Measurements from ENCODE around the gene GTPBP6.
"Not testable (repeated sequence)": the region's sequence is repeated elsewhere in the genome, so short reads cannot be mapped to it uniquely, and the experiment has no call there.

The GTPBP6 gene

DNA sequence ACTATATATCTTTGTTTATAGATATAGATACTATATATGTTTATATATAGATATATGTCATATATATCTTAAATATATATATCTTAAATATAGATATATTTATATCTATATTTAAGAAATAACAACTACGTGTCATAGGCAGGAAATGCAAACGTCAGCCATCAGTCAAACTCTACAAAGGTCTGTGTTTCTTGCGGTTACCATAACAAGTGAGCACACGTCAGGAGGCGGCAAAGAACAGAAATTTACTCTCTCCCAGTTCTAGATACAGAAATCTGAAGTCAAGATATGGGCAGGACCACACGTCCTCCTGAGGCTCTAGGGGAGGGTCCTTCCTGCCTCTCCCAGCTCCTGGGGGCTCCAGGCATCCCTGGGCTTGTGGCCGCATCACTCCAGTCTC lies 30.9 kb downstream of the GTPBP6 start:
- no peak for DNase-seq

DNA sequence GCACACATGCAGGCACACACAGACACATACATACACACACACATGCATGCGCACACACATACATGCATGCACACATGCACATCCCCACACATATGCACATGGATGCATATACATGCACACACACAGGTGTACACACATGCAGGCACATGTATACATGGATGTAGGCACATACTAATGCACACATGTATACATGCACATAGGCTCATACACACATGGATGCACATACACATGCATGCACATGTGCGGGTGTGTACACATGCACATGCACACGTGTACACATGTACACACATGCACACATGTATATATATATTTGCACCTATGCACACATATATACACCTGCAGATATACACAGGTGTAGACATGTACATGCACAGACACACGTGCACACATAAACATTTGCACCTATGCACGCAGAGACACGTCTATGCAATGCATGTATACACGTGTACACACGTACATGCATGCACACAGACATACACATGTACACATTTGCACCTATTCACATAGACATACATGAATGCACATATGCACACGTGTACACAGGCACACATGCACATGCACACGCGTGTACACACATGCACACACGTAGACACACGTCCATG lies 33.4 kb downstream of the GTPBP6 start:
- no peak for DNase-seq

DNA sequence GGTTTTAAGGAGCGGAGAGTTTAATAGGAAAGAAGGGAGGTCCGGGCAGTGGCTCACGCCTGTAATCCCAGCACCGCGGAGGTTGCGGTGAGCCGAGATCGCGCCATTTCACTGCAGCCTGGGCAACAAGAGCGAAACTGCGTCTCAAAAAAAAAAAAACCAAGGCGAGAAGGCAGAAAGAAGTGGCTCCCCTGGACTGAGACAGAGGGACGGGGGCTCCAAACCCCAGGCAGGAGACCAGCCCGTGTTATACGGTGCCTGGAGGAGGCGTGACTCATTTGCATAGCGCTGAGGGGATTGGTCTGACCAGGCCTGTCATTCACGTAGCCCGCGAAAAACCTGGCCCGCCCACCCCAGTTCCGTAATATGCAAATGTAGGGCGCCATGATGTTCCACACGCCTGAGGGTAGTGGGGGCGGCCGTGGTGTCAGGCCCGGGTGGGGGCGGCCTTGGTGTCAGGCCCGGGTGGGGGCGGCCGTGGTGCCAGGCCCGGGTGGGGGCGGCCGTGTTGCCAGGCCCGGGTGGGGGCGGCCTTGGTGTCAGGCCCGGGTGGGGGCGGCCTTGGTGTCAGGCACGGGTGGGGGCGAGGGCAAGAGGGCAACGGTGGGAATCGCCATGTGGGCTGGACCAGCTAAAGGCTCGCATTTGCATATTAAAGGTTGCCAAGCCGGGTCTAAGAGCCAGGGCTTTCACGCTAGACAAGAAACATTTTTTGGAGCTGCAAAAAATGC lies 35.3 kb downstream of the GTPBP6 start:
- DNase-seq, result peak; percentile 82

DNA sequence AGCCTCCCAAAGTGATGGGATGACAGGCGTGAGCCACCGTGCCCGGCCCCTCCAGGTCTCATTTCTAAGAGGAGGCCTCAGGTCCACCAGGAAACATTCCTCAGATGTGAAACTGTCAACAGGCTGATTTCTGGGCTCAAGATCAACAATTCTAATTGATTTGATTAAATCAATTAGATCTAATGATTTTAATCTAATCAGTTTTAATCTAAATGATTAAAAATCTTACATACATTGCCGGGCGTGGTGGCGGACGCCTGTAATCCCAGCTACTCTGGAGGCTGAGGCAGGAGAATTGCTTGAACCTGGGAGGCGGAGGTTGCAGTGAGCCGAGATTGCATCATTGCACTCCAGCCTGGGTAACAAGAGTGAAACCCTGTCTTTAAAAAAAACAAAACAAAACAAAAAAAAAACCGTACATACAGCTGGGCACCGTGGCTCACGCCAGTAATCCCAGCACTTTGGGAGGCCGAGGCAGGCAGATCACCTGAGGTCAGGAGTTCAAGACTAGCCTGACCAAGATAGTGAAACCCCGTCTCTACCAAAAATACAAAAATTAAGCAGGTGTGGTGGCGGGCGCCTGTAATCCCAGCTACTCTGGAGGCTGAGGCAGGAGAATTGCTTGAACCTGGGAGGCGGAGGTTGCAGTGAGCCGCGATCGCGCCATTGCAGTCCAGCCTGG lies 36.5 kb downstream of the GTPBP6 start:
- DNase-seq, result not testable (repeated sequence)

DNA sequence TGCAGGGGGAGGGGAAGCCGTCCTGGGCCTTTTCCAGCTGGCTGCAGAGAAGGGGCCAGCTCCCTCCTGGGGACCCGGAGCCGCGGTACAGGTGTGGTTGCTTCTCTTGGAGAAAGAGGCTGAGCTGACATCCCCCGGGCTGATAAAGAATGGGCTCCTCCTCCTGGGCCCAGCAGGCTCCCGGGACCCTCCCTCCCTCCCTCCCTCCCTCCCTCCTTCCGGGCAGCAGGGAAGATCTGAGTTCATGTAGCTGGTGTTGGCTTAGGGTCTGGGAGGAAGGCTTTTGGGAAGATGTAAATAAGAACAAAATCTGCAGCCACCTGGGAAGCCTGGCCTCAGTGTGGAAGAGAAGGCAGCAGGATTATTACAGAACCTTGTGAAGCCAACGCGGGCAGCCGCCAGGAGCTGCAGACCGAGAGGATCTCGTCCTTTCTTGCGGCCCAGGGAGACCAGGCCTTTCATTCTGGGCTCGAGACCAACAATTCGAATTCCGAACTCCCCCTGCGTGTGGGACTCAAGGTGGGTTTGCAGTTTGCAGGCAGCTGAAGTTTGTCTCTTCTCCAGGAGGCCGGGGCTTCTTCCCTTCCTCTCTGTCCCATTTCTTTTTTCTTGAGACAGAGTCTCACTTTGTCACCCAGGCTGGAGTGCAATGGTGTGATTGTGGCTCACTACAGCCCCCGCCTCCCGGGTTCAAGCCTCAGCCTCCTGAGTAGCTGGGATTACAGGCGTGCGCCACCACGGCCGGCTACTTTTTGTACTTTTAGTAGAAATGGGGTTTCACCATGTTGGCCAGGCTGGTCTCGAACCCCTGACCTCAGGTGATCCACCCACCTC lies 37.2 kb downstream of the GTPBP6 start, which contains the start of gene PLCXD1:
Gene PLCXD1 (plus strand): TSS at position 216 of the 834 bp plus-strand sequence. CDS start 2,807 bp downstream, outside the sequence.
- DNase-seq, result no peak

DNA sequence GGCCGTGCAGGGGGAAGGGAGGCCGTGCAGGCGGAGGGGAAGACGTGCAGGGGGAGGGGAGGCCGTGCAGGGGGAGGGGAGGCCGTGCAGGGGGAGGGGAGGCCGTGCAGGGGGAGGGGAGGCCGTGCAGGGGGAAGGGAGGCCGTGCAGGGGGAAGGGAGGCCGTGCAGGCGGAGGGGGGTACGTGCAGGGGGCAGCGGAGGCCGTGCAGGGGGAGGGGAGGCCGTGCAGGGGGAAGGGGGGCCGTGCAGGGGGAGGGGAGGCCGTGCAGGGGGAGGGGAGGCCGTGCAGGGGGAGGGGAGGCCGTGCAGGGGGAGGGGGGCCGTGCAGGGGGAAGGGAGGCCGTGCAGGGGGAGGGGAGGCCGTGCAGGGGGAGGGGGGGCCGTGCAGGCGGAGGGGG lies 37.9 kb downstream of the GTPBP6 start:
- not testable (repeated sequence) for DNase-seq

DNA sequence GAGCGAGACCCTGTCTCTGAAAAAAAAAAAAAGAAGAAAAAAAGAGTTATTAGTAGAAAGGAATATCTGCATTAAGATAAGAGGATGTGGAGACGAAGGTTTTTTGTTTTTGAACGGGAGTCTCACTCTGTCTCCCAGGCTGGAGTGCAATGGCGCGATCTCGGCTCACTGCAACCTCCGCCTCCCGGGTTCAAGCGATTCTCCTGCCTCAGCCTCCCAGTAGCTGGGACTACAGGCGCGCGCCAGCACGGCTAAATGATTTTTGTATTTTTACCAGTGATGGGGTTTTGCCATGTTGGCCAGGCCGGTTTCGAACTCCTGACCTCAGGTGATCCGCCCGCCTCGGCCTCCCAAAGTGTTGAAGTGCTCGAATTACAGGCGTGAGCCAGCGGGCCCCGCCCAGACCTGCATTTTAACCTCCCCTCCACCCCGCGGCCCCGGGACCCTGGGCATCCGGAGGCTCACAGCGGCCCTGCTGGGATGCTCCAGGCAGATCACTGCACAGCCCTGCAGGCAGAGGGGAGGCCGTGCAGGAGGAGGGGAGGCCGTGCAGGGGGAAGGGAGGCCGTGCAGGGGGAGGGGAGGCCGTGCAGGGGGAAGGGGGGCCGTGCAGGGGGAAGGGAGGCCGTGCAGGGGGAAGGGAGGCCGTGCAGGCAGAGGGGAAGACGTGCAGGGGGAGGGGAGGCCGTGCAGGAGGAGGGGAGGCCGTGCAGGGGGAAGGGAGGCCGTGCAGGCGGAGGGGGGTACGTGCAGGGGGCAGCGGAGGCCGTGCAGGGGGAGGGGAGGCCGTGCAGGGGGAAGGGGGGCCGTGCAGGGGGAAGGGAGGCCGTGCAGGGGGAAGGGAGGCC lies 38.6 kb downstream of the GTPBP6 start:
- not testable (repeated sequence) for DNase-seq

DNA sequence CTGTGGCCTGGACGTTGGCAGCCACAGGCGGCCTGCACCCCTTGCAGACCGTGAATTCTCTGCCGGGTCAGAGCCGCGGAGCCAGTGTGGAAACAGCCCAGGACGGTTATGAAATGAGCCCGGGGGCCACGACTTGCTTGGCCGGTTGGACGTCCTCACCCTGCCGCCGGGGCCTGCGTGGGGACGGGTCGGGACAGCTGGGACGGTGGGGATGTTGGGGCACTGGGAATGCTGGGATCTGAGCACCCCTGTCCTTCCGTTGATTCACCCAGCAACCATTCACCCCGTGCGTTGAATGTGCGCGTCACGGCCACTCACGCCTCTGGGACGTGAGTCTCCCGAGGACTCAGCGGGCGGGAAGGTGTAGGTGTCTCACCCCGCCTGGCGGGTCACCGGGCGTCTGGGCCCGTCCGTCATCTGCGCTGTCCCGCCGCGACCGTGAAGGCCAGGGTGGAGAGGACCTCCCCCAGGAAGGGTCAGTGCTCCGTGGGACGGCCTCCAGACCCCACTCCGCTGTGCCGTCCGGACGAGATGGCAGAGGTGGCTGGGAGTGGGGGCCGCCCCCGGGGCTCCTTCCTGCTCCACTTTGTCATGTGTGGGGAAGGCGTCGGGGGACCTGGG lies 41.9 kb downstream of the GTPBP6 start:
- peak; percentile 50 for DNase-seq

DNA sequence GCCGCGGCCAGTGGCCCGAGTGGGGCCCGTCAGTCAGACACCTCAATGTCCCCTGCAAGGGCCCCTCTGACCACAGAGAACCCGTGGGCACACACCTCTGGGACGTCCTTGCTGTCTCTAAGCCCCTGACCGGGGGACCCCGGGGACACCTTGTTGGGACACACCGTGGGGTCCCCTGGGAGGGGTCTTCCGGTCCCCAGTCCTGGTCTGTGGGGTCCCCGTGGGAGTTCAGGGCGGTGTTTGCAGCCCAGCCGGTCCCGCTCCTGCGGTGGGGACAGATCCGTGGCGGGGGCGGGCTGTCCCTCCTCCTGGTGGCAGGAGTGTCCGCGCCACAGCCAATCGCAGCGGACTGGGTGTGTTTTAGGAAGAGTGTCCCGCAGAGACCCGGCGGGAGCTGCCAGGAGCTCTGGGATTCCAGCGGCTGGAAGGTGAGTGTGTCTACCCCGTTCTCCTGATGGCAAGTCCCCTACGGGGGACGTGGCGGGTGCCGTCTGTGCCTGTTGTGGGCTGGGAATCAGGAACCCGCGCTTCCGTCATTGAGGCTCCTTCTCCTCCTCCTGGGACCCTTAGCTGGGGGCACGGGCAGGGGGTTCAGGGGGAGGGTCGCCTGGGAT lies 42.5 kb downstream of the GTPBP6 start:
- DNase-seq, result peak; percentile 35

DNA sequence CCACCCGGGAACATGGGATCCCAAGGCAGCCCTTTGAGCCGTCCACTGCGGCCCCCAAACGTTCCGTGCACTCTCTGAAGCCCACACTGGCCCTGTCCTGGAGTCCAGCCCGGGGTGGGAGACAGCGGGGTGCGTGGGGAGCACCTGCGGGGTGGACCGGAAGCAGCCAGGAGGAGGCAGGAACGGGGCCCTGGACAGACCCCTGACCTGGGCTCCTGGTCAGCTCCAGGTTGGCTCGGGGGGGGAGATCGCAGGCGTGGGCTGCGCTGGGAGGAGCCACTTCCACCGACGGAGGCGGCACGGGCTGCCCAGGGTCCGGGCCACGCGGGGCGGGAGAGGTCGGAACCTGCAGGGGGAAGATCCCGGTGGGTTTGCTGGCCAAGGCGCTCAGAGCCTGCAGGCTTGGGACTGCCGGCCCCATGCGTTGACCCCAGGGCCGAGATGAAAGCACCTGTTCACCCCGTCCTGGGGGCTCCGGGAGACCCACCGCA lies 43.1 kb downstream of the GTPBP6 start:
- DNase-seq, result no peak

DNA sequence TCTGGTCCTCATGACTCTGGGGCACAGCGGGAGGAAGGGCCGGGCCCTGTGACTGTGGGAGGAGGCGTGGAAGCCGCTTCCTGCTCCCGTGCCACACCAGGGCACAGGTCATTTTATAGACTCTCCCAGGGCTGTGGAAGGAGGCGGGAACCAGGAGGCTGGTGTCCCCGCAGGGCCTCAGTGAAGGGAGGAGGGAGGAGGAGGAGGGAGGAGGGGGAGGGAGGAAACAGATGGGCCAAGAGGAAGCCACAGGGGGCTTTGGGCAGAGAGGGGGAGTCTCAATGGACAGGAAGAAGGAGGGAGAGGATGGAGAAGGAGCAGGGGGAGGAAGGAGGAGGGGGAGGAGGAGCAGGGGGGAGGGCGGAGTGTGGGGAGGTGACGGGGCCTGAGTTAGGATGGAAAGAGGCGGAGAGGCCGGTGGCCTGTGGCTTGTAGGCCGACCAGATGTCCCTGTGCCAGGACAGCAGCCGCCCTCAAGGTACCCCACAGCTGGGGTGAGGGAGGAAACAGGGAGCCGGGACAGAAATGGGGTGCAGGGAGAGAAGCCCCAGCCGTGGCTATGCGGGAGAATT lies 43.6 kb downstream of the GTPBP6 start:
- DNase-seq, result no peak

DNA sequence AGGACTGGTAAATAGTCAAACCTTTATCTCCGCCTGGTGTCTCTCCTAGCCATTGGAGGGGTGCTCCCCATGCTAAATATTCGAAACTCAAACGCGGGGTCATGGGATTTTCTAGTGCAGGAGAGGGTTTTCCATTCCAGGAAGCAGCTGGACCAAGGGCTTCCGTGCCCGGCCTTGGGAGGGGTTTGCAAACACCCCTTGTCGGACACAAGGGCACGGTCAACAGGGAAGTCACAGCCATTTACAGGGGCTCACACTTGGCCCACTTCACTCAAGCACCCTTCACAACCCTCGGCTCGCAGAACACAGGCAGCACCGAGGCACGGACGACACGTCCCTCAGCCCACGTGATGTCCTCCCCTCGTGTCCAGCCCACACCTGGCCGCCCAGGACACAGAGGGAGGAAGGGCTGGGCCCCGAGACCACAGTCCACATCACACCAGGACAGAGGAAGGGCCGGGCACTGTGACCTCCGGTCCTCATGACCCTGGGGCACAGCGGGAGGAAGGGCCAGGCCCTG lies 47.7 kb downstream of the GTPBP6 start:
- DNase-seq, result no peak

DNA sequence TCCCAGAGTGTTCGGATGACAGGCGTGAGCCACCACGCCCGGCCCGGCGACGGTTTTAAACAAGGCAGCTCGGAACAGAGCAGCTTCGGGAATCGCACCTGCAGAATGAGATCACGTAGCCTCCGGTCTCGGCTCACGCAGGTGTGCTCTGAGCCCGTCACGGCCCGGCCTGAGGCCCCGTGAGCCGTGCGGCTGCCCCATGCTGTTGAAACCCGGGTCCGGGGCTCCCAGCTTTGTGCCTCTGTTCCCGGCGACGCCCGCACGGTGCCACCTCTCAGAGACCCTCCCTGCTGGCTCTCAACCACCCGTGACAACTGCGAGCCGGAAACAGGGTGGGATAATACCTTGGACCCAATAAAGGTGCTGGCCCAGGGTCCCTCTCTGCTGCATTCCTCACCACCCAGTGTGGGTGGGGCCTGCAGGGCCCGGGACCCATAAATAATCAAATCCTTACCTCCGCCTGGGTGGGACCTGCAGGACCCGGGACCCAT lies 50.8 kb downstream of the GTPBP6 start:
- DNase-seq, result no peak

DNA sequence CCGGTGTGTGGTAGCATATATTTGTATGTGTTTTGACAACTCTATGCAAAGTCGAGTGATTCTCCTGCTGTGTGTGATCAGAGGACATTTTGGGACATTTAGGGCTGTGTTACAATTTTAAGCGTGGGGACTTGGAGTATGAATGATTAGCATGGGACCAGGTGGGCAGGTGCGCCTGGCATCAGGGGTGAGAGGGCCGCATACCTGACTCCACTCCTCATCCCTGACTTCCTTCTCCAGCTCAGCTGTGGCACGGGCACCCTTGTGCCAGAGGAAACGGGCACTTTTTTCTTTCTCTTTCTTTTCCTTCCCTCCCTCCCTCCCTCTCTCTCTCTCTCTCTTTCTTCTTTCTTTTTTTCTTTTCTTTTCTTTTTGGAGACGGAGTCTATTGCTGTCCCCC lies 53.1 kb downstream of the GTPBP6 start:
- no peak for DNase-seq

DNA sequence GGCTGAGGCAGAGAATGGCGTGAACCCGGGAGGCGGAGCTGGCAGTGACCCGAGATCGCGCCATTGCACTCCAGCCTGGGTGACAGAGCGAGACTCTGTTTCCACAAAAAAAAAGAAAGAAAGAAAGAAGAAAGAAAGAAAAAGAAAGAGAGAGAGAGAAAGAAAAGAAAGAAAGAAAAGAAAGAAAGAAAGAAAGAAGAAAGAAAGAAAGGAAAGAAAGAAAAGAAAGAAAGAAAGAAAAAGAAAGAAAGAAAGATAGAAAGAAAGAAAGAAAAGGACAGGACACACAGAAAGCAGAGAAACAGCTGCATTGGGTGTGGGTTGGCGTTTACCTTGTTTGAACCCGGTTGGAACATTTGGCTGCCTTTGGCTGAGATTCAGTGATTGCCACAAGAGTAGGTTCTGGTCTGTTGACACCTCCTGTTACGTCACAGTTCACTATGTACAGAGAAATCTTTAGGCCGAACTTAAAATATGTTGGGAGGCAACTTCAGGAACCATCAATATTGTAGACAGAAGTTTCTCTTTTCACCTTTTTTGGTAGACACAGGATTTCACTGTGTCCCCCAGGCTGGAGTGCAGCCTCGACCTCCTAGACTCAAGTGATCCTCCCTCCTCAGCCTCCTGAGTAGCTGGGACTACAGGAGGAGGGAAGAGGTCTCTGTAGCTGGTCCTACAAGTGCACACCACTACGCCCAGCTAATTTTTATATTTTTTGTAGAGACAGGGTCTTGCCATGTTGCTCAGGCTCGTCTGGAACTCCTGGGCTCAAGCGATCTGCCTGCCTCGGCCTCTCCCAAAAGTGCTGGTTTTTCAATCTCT lies 53.8 kb downstream of the GTPBP6 start:
- DNase-seq, result peak; percentile 33

DNA sequence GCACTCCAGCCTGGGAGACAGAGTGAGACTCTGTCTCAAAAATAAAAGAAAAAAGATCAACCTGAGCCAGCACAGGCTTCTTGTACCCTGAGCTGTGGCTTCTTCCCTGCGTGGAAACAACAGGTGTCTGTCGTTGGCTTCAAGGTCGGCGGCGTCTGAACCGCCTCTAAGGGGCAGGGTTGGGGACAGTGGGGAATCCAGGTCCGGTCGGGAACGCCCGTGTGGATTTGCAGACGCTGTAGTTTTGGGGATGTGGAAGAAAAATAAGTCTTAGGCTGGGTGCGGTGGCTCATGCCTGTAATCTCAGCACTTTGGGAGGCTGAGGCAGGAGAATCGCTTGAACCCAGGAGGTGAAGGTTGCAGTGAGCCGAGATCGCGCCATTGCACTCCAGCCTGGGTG lies 54.6 kb downstream of the GTPBP6 start:
- not testable (repeated sequence) for DNase-seq

DNA sequence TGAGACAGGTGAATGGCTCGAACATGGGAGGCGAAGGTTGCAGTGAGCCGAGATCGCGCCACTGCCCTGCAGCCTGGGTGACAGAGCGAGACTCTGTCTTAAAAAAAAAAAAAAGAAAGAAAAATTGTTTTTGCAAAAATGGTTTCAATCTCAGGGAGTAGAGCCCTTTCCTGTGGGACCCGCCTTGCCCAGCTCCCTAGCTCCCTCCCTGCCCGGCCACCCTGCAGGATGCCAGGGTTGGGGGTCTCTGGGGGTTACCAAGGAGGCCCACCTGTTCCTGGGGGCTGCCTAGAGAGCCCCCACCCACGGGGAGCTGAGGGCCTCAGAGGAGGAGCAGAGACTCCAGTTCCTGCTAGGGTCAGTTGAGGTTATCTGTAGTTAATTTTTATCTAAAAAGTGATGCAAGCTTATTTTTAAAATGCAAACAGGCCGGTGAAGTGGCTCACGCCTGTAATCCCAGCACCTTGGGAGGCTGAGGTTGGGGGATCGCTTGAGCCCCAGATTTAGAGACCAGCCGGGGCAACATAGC lies 56.2 kb downstream of the GTPBP6 start:
- DNase-seq, result no peak

DNA sequence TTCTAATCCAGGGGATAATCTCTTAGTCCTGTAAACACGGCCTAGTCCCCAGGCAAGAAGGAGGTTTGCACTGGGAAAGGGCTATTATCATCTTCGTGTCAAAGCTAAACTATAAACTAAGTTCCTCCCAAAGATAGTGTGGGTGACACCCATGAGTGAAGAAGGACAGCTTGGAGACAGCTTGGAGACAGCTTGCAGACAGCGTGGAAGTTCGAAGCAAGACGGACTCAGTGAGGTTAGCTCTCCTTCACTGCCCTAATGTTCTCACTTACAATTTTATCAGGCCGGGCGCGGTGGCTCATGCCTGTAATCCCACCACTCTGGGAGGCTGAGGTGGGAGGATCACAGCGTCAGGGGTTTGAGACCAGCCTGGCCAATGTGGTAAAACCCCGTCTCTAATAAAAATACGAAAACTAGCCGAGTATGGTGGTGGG lies 56.7 kb downstream of the GTPBP6 start:
- DNase-seq, result no peak
